H9 (cell line): ENCODE data around the gene SS18L1. TPM values are rescaled to one million over a fixed set of nuclear protein-coding genes. Genes with fewer than 3 reads are reported as not detected.

Source experiments
- DNase-seq: peaks from one replicate; pipeline ENCODE4 v3.0.0-alpha.2; 2017
- H2AFZ ChIP-seq: one replicate; pipeline ENCODE4 v1.6.1; 2013; ENCODE audit warnings: mild to moderate bottlenecking, low read length, control low read depth, moderate library complexity
- H2AK5ac ChIP-seq: 2 replicates; pipeline ENCODE4 v1.6.1; 2013; ENCODE audit warnings: low read length, control low read depth, mixed read lengths; ENCODE audit not compliant: insufficient read length
- H2BK120ac ChIP-seq: one replicate; pipeline ENCODE4 v1.6.1; 2013; ENCODE audit warnings: low read depth, mild to moderate bottlenecking, low read length, control low read depth, inconsistent platforms; ENCODE audit not compliant: poor library complexity, severe bottlenecking
- H2BK12ac ChIP-seq: 2 replicates; pipeline ENCODE4 v1.6.1; 2013; ENCODE audit warnings: low read length, control low read depth, mixed read lengths, low read depth; ENCODE audit not compliant: insufficient read length
- H2BK15ac ChIP-seq: 2 replicates; pipeline ENCODE4 v1.6.1; 2013; ENCODE audit warnings: low read depth, low read length, control low read depth
- H2BK20ac ChIP-seq: one replicate; pipeline ENCODE4 v1.6.1; 2013; ENCODE audit warnings: low read depth, mild to moderate bottlenecking, low read length, control low read depth, inconsistent platforms; ENCODE audit not compliant: poor library complexity, severe bottlenecking
- H2BK5ac ChIP-seq: 2 replicates; pipeline ENCODE4 v1.6.1; 2013; ENCODE audit warnings: low read length, control low read depth, mixed read lengths; ENCODE audit not compliant: insufficient read length
- H3K14ac ChIP-seq: 2 replicates; pipeline ENCODE4 v1.6.1; 2013; ENCODE audit warnings: low read length, control low read depth; ENCODE audit not compliant: insufficient read depth
- H3K18ac ChIP-seq: 2 replicates; pipeline ENCODE4 v1.6.1; 2013; ENCODE audit warnings: low read depth, mild to moderate bottlenecking, mixed read lengths, low read length, control low read depth; ENCODE audit not compliant: insufficient read length
- H3K23ac ChIP-seq: 2 replicates; pipeline ENCODE4 v1.6.1; 2013; ENCODE audit warnings: low read length, control low read depth, mixed read lengths, low read depth; ENCODE audit not compliant: insufficient read length
- H3K23me2 ChIP-seq: 2 replicates; pipeline ENCODE4 v1.6.1; 2013; ENCODE audit warnings: low read depth, mild to moderate bottlenecking, mixed read lengths, low read length, control low read depth; ENCODE audit not compliant: insufficient read length, poor library complexity, severe bottlenecking
- H3K27ac ChIP-seq: 2 replicates; pipeline ENCODE4 v1.5.1; 2013; ENCODE audit warnings: low read length, control low read depth, mixed read lengths, low read depth; ENCODE audit not compliant: insufficient read length
- H3K27me3 ChIP-seq: 2 replicates; pipeline ENCODE4 v1.6.1; 2013; ENCODE audit warnings: low read length, control low read depth, inconsistent platforms; ENCODE audit not compliant: insufficient read depth
- H3K4ac ChIP-seq: 2 replicates; pipeline ENCODE4 v1.6.1; 2013; ENCODE audit warnings: low read depth, mild to moderate bottlenecking, control low read depth, inconsistent platforms, low read length, moderate library complexity
- H3K4me1 ChIP-seq: 2 replicates; pipeline ENCODE4 v1.6.1; 2013; ENCODE audit warnings: low read length, control low read depth, inconsistent platforms; ENCODE audit not compliant: insufficient read depth
- H3K4me2 ChIP-seq: 2 replicates; pipeline ENCODE4 v1.6.1; 2013; ENCODE audit warnings: low read length, control low read depth, mixed read lengths; ENCODE audit not compliant: insufficient read length, insufficient read depth
- H3K56ac ChIP-seq: 2 replicates; pipeline ENCODE4 v1.6.1; 2013; ENCODE audit warnings: low read depth, mild to moderate bottlenecking, mixed read lengths, low read length, control low read depth; ENCODE audit not compliant: insufficient read length
- H3K79me1 ChIP-seq: 2 replicates; pipeline ENCODE4 v1.6.1; 2013; ENCODE audit warnings: low read depth, mild to moderate bottlenecking, moderate library complexity, low read length, control low read depth, inconsistent platforms; ENCODE audit not compliant: insufficient read depth, poor library complexity, severe bottlenecking
- H3K79me2 ChIP-seq: 2 replicates; pipeline ENCODE4 v1.6.1; 2013; ENCODE audit warnings: low read length, control low read depth, inconsistent platforms; ENCODE audit not compliant: insufficient read depth
- H3K9ac ChIP-seq: 2 replicates; pipeline ENCODE4 v1.6.1; 2013; ENCODE audit warnings: low read length, control low read depth, mixed read lengths; ENCODE audit not compliant: insufficient read length; ENCODE audit errors: extremely low read depth
- H3K9me3 ChIP-seq: one replicate; pipeline ENCODE4 v1.6.1; 2013; ENCODE audit warnings: low read depth, low read length, inconsistent platforms; ENCODE audit not compliant: control insufficient read depth
- H3T11ph ChIP-seq: one replicate; pipeline ENCODE4 v1.6.1; 2013; ENCODE audit warnings: mild to moderate bottlenecking, low read length, control low read depth, inconsistent platforms
- H4K20me1 ChIP-seq: one replicate; pipeline ENCODE4 v1.6.1; 2013; ENCODE audit not compliant: control insufficient read depth, insufficient read length, insufficient read depth
- H4K5ac ChIP-seq: 2 replicates; pipeline ENCODE4 v1.6.1; 2013; ENCODE audit warnings: low read depth, mild to moderate bottlenecking, mixed read lengths, low read length, control low read depth; ENCODE audit not compliant: insufficient read length
- H4K8ac ChIP-seq: replicated peaks from 2 replicates; pipeline ENCODE4 v1.6.1; 2013; ENCODE audit warnings: low read length, control low read depth, mixed read lengths, low read depth; ENCODE audit not compliant: insufficient read length
- H4K91ac ChIP-seq: 2 replicates; pipeline ENCODE4 v1.6.1; 2013; ENCODE audit warnings: low read depth, mild to moderate bottlenecking, moderate library complexity, mixed read lengths, low read length, control low read depth; ENCODE audit not compliant: insufficient read length
- H3K27ac Mint-ChIP-seq, 3 experiments: 2 replicates in 2 of 3; 3 replicates in 1 of 3; pipeline ENCODE4 v1.8.0; 2020 to 2021; ENCODE audit warnings: mixed read lengths in 3 of 3, mild to moderate bottlenecking in 1 of 3, moderate library complexity in 1 of 3
- H3K27me3 Mint-ChIP-seq: 2 replicates; pipeline ENCODE4 v1.8.0; 2021; ENCODE audit warnings: low read depth, mild to moderate bottlenecking, moderate library complexity, mixed read lengths
- H3K36me3 Mint-ChIP-seq, 3 experiments: 2 replicates in 2 of 3; 3 replicates in 1 of 3; pipeline ENCODE4 v1.8.0; 2020 to 2021; ENCODE audit warnings: low read depth in 3 of 3, mixed read lengths in 3 of 3; ENCODE audit not compliant: insufficient read depth in 1 of 3
- H3K4me1 Mint-ChIP-seq, 2 experiments: 2 replicates each; pipeline ENCODE4 v1.8.0; 2020; ENCODE audit warnings: mixed read lengths in 2 of 2
- H3K4me3 Mint-ChIP-seq, 2 experiments: 2 replicates in 1 of 2; 3 replicates in 1 of 2; pipeline ENCODE4 v1.8.0; 2020 to 2021; ENCODE audit warnings: mild to moderate bottlenecking in 2 of 2, mixed read lengths in 2 of 2, moderate library complexity in 1 of 2
- H3K9me3 Mint-ChIP-seq, 2 experiments: 2 replicates in 1 of 2; 3 replicates in 1 of 2; pipeline ENCODE4 v1.8.0; 2020; ENCODE audit warnings: mild to moderate bottlenecking in 2 of 2, mixed read lengths in 2 of 2, moderate library complexity in 1 of 2
- WGBS: extraction: QIAGEN DNeasy Blood & Tissue Kit; methylation state at CpG from one replicate; pipeline ENCODE4 v1.1.7; 2013; ENCODE audit warnings: missing lambda C conversion rate, low lambda C conversion rate, mixed read lengths; ENCODE audit not compliant: insufficient read length; ENCODE audit errors: extremely low coverage; 5-methylcytosine and 5-hydroxymethylcytosine counted together
- total RNA-seq: library from RNA; stranded (reverse); gene quantifications from 2 replicates; pipeline ENCODE4 v1.2.1, GENCODE V29; 2021
- TF ChIP-seq, protein P1 (sequence below): fragments of 200-600 bp; sonication (generic); conservative IDR thresholded peaks from 3 replicates; pipeline ENCODE4 v1.8.0; 2021; ENCODE audit warnings: antibody characterized with exemption, mild to moderate bottlenecking

The SS18L1 gene
- total RNA-seq, 1 experiment from 2014 or later = 22.2 TPM

DNA sequence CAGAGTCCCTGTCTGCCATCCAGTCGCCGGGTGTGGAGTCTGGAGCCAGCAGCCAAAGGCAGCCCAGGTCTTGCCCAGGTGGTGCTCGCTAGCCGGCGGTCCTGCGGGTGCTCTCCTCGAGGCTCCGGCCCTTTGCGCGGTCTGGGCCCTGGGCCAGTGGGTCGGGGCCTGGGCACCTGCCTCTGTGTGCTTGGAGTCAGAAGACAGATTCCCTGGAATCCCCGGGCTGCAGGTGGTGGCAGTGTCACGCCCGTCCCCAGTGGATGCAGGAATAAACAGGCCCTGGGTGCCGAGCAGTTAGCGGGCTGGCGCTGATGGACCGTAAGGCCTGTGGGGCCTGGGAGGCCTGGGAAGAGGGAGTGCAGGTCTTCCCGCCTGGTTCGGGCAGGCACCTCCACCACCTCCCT is 5.3 kb downstream of the SS18L1 start:
- no peaks in the 10 kb centered on the region for H3K9me3 ChIP-seq
- Mint-ChIP-seq H3K27ac (peak overlapping the region in 2 of 3 experiments; percentile 65 to 86; a peak in 4 of 7 replicates), H3K4me1 (peaks cover 35% of the 10 kb centered on the region in 2 experiments), H3K9me3 (peaks cover 6% of the 10 kb centered on the region in 2 experiments; a peak in 3 of 5 replicates), H3K27me3 (no peaks in the 10 kb centered on the region), H3K36me3 (peaks cover 27 to 38% (median 33%) of the 10 kb centered on the region in 3 experiments), H3K4me3 (no peak overlapping the region; a peak in 1 of 5 replicates)
- no CpG with 5 or more reads among the region's 20 CpGs for WGBS
- DNase-seq = no peak
- TF ChIP-seq, protein P1, sequence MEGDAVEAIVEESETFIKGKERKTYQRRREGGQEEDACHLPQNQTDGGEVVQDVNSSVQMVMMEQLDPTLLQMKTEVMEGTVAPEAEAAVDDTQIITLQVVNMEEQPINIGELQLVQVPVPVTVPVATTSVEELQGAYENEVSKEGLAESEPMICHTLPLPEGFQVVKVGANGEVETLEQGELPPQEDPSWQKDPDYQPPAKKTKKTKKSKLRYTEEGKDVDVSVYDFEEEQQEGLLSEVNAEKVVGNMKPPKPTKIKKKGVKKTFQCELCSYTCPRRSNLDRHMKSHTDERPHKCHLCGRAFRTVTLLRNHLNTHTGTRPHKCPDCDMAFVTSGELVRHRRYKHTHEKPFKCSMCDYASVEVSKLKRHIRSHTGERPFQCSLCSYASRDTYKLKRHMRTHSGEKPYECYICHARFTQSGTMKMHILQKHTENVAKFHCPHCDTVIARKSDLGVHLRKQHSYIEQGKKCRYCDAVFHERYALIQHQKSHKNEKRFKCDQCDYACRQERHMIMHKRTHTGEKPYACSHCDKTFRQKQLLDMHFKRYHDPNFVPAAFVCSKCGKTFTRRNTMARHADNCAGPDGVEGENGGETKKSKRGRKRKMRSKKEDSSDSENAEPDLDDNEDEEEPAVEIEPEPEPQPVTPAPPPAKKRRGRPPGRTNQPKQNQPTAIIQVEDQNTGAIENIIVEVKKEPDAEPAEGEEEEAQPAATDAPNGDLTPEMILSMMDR = no peak
- no peak overlapping the region for H3K18ac ChIP-seq
- H3K4ac ChIP-seq = no peak overlapping the region
- H4K8ac ChIP-seq = no peak overlapping the region
- no peak overlapping the region for H2BK20ac ChIP-seq
- H3K4me1 ChIP-seq = peaks cover 9% of the 10 kb centered on the region; the same call in 1 of the 2 replicates
- H3K23ac ChIP-seq = no peak overlapping the region
- H2BK5ac ChIP-seq = no peak overlapping the region
- H3K4me2 ChIP-seq = no peak overlapping the region
- no peak overlapping the region for H3K56ac ChIP-seq
- H2BK12ac ChIP-seq = no peak overlapping the region
- no peak overlapping the region for H3T11ph ChIP-seq
- no peak overlapping the region for H2BK15ac ChIP-seq
- H2BK120ac ChIP-seq = no peak overlapping the region
- H3K23me2 ChIP-seq = no peaks in the 10 kb centered on the region
- H4K91ac ChIP-seq = no peak overlapping the region
- no peak overlapping the region for H3K27ac ChIP-seq
- H3K27me3 ChIP-seq = no peaks in the 10 kb centered on the region
- peaks cover 67% of the 10 kb centered on the region for H3K79me2 ChIP-seq
- no peak overlapping the region for H2AFZ ChIP-seq
- no peak overlapping the region for H2AK5ac ChIP-seq
- no peak overlapping the region for H3K9ac ChIP-seq
- peaks cover 19% of the 10 kb centered on the region for H3K79me1 ChIP-seq
- no peak overlapping the region for H4K5ac ChIP-seq
- H4K20me1 ChIP-seq = no peaks in the 10 kb centered on the region
- peak overlapping the region; percentile 60 for H3K14ac ChIP-seq
